A549 treated with dexamethasone at 1 μM for 4 hours (cell line): Measurements from ENCODE around the gene TSPAN16. TPM values are rescaled to one million over a fixed set of nuclear protein-coding genes. Genes with fewer than 3 reads are reported as not detected.

Experiments
- total RNA-seq: library from RNA; stranded (reverse); fragments of 200-300 nt; extraction: Qiagen RNA extraction; gene quantifications from 5 replicates; pipeline ENCODE4 v1.2.3, GENCODE V29; 2022

TSPAN16 gene
- not detected in 5 replicates for total RNA-seq

DNA sequence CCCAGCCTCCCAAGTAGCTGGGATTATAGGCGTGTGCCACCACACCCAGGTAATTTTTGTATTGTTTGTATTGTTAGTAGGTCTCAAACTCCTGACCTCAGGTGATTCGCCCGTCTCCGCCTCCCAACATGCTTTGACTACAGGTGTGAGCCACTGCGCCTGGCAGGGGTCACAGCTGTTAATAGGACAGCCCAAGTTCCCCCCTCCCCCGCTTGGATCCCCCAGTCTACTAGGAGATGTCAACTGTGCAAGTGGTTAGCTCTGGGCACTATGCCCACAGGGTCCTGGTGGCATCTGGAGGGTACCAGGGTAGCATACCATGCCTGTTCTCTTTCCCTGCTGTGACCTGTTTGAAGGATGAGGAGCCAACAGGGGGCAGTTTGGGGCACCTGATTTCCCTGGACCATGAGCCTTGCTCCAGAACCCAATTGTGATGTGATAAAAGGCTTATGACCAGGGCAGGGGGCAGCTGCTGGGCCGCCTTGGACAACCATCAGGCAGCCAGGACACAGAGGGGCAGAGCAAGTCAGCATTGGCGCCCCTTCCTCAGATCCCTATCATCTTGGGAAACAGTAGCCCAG, at the start of gene TSPAN16:
TSS of gene TSPAN16 (plus strand) at position 496 of the 581 bp plus-strand sequence. CDS start 138 bp downstream, outside the sequence.

GRCh38 chr19:11261971-11262839, 33.8 kb upstream of the TSPAN16 start, which contains the start of gene DOCK6:
Gene DOCK6 (minus strand): TSS chr19:11262524. CDS start chr19:11262440, 84 bp downstream.

GRCh38 chr19:11339254-11340098, 43.5 kb downstream of the TSPAN16 start, which contains the start of gene RAB3D:
Gene RAB3D (minus strand): TSS chr19:11339657. CDS start chr19:11337399, 2,258 bp downstream.

GRCh38 chr19:11346104-11346940, 50.4 kb downstream of the TSPAN16 start, which contains the start of the genes CCDC159 and TMEM205:
Gene CCDC159 (plus strand): TSS chr19:11346519. CDS start chr19:11346607, 88 bp downstream.
Gene TMEM205 (minus strand): TSS chr19:11346268. CDS start chr19:11345619, 649 bp downstream.

DNA sequence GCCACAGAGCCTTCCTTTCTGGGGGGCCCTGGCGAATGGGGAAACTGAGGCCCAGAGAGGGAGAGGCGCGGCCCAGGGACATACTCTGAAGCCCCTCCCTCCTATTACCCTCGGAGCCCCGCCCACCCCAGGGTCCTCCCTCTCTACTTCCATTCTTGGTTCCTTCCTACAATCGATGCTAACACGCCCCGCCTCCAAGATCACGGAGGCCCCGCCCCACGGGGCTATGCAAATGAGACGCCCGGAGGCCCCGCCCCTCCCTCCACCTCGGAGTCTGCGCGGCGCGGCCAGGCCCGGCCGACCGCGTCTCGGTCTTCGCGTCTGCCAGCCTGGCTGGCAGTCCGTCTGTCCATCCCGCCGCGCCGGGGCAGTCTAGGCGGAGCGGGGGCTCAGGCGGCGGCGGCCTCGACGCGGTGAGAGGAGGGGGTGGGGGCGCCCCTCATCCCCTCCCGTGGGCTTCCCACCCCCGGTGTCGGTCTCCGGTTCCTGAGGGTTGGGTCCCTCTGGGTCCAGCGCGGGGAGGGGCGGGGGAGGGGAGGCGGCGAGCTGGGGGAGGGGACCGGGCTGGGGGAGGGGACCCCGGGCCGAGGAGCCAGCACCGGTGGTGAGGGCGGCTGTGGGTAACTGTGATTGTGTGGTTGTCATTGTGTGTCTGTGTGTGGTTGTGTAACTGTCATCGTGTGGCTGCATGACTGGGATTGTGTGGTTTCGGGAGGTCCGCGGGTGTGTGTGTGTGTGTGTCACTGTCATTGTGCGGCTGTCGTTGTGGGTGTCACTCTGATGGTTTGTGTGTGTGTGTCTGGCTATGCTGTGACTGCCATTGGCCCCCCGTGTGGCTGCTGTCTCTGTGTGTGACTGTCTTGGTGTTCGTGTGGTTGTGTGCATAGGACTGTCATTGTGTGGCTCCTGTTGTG, 59.5 kb downstream of the TSPAN16 start, which contains the start of gene PLPPR2:
TSS of gene PLPPR2 (plus strand) at position 273 of the 914 bp plus-strand sequence. CDS start 2,242 bp downstream, outside the sequence.

Other genes with a start within 250 kb of the TSPAN16 start
- gene LDLR, start 206.7 kb upstream of the TSPAN16 start, total RNA-seq = 19.5 to 28.1 TPM (median 26.0 TPM) in 5 replicates
- 18.4 to 25.5 TPM (median 23.5 TPM) in 5 replicates for gene SPC24, start 140.4 kb upstream of the TSPAN16 start, total RNA-seq
- 38.3 to 59.6 TPM (median 57.9 TPM) in 5 replicates for gene KANK2, start 98.6 kb upstream of the TSPAN16 start, total RNA-seq
- not detected in 5 replicates for gene ANGPTL8, start 56.5 kb upstream of the TSPAN16 start, total RNA-seq
- 8.6 to 10.8 TPM (median 8.9 TPM) in 5 replicates for gene DOCK6, start 33.6 kb upstream of the TSPAN16 start, total RNA-seq
- gene RAB3D, start 43.5 kb downstream of the TSPAN16 start, total RNA-seq = 4.3 to 6.0 TPM (median 5.4 TPM) in 5 replicates
- 95.8 to 123 TPM (median 104 TPM) in 5 replicates for gene TMEM205, start 50.1 kb downstream of the TSPAN16 start, total RNA-seq
- 4.0 to 4.7 TPM (median 4.3 TPM) in 5 replicates for gene CCDC159, start 50.4 kb downstream of the TSPAN16 start, total RNA-seq
- 8.1 to 10.0 TPM (median 9.3 TPM) in 5 replicates for gene PLPPR2, start 59.3 kb downstream of the TSPAN16 start, total RNA-seq
- 1.6 to 2.2 TPM (median 1.8 TPM) in 5 replicates for gene SWSAP1, start 78.5 kb downstream of the TSPAN16 start, total RNA-seq
- gene EPOR, start 88.2 kb downstream of the TSPAN16 start, total RNA-seq = 2.9 to 4.3 TPM (median 4.0 TPM) in 5 replicates
- 0.98 to 1.8 TPM (median 1.5 TPM) in 5 replicates for gene RGL3, start 123.2 kb downstream of the TSPAN16 start, total RNA-seq
- 0.92 to 1.9 TPM (median 1.4 TPM) in 5 replicates for gene ODAD3, start 139.0 kb downstream of the TSPAN16 start, total RNA-seq
- gene PRKCSH, start 139.5 kb downstream of the TSPAN16 start, total RNA-seq = 228 to 275 TPM (median 269 TPM) in 5 replicates
- 0.02 to 0.26 TPM (median 0.15 TPM) in 5 replicates for gene ELAVL3, start 184.9 kb downstream of the TSPAN16 start, total RNA-seq
- 2.4 to 5.6 TPM (median 4.3 TPM) in 5 replicates for gene ZNF653, start 209.7 kb downstream of the TSPAN16 start, total RNA-seq
- gene ECSIT, start 233.0 kb downstream of the TSPAN16 start, total RNA-seq = 25.7 to 33.5 TPM (median 29.7 TPM) in 5 replicates
- 0.26 to 0.66 TPM (median 0.45 TPM) in 5 replicates for gene CNN1, start 242.7 kb downstream of the TSPAN16 start, total RNA-seq